HepG2 (cell line): ENCODE data around the gene TFG. TPM values are rescaled to one million over a fixed set of nuclear protein-coding genes. Genes with fewer than 3 reads are reported as not detected.

Experiments used
- ARID3A ChIP-seq: IDR thresholded peaks from 2 replicates; pipeline ENCODE4 v1.6.1; 2012; ENCODE audit warnings: low read depth, low read length, improper control_type of control experiment
- E2F1 ChIP-seq: sonication (generic); formaldehyde crosslinking; IDR thresholded peaks from 2 replicates; pipeline ENCODE4 v1.5.0; 2020; ENCODE audit warnings: missing genetic modification reagents
- EED ChIP-seq: sonication (generic); formaldehyde crosslinking; IDR thresholded peaks from 2 replicates; pipeline ENCODE4 v1.5.0; 2020; ENCODE audit warnings: mild to moderate bottlenecking, missing genetic modification reagents
- ELF4 ChIP-seq: sonication (generic); formaldehyde crosslinking; IDR thresholded peaks from 2 replicates; pipeline ENCODE4 v1.5.0; 2020; ENCODE audit warnings: missing genetic modification reagents, mild to moderate bottlenecking, moderate library complexity, borderline replicate concordance
- GZF1 ChIP-seq: sonication (generic); formaldehyde crosslinking; IDR thresholded peaks from 2 replicates; pipeline ENCODE4 v1.5.1; 2020; ENCODE audit warnings: mild to moderate bottlenecking, missing genetic modification reagents
- MAFK ChIP-seq, 2 experiments: IDR thresholded peaks in 1 of 2; conservative IDR thresholded peaks in 1 of 2; 2 replicates each; pipeline ENCODE4 v1.6.1; 2011; ENCODE audit warnings: improper control_type of control experiment in 2 of 2, low read length in 2 of 2
- NFYB ChIP-seq: sonication (generic); formaldehyde crosslinking; IDR thresholded peaks from 2 replicates; pipeline ENCODE4 v1.4.0; 2020; ENCODE audit warnings: missing genetic modification reagents
- NR1H2 ChIP-seq: sonication (generic); formaldehyde crosslinking; IDR thresholded peaks from 2 replicates; pipeline ENCODE4 v1.8.1; 2022; ENCODE audit warnings: low read depth, missing genetic modification reagents, borderline replicate concordance
- NR2F2 ChIP-seq: IDR thresholded peaks from 2 replicates; pipeline ENCODE4 v1.6.1; 2012; ENCODE audit warnings: low read depth, inconsistent platforms, borderline replicate concordance
- SOX6 ChIP-seq, 2 experiments: fragments of 450-650 bp in 1 of 2; sonication (generic) in 1 of 2; formaldehyde crosslinking in 1 of 2; IDR thresholded peaks; 2 replicates each; pipeline versions ENCODE4 v1.4.0 to v1.6.1; 2017 to 2020; ENCODE audit warnings: antibody characterized with exemption in 1 of 2, mild to moderate bottlenecking in 1 of 2, missing genetic modification reagents in 1 of 2
- ZBTB1 ChIP-seq: sonication (generic); formaldehyde crosslinking; IDR thresholded peaks from 2 replicates; pipeline ENCODE4 v1.4.0; 2020; ENCODE audit warnings: missing genetic modification reagents, borderline replicate concordance
- ZNF232 ChIP-seq: sonication (generic); formaldehyde crosslinking; IDR thresholded peaks from 2 replicates; pipeline ENCODE4 v1.4.0; 2020; ENCODE audit warnings: missing genetic modification reagents, borderline replicate concordance
- ZNF543 ChIP-seq: sonication (generic); formaldehyde crosslinking; IDR thresholded peaks from 2 replicates; pipeline ENCODE4 v1.4.0; 2020; ENCODE audit warnings: mild to moderate bottlenecking, missing genetic modification reagents
- ZNF614 ChIP-seq: IDR thresholded peaks from 2 replicates; pipeline ENCODE4 v1.6.1; 2018; ENCODE audit warnings: missing biosample characterization, missing genetic modification reagents, inconsistent platforms, borderline replicate concordance
- ZNF674 ChIP-seq: sonication (generic); formaldehyde crosslinking; IDR thresholded peaks from 2 replicates; pipeline ENCODE4 v1.5.0; 2020; ENCODE audit warnings: low read depth, mild to moderate bottlenecking, missing genetic modification reagents
- ZNF790 ChIP-seq: sonication (generic); formaldehyde crosslinking; IDR thresholded peaks from 2 replicates; pipeline ENCODE4 v1.8.0; 2022; ENCODE audit warnings: missing genetic modification reagents, mild to moderate bottlenecking, borderline replicate concordance
- ZNF839 ChIP-seq: sonication (generic); formaldehyde crosslinking; IDR thresholded peaks from 2 replicates; pipeline ENCODE4 v1.4.0; 2020; ENCODE audit warnings: missing genetic modification reagents, mild to moderate bottlenecking, borderline replicate concordance
- polyA plus RNA-seq, 8 experiments: library from polyadenylated mRNA; depleted of rRNA in 3 of 8; stranded (reverse) in 7 of 8; unstranded in 1 of 8; fragments of >200 nt; fragmentation: Illumina TruSeq in 4 of 8; extraction: Trizol in 4 of 8; gene quantifications; 2 replicates each; pipeline versions ENCODE4 v1.2.1 to v1.2.3, GENCODE V29; 2011 to 2016; ENCODE audit warnings: low read depth in 4 of 8, missing spikeins in 1 of 8, mixed read lengths in 1 of 8; ENCODE audit not compliant: insufficient read depth in 1 of 8
- total RNA-seq, 5 experiments: library from RNA; depleted of rRNA; stranded (reverse); fragments of >200 nt; fragmentation: Illumina TruSeq; extraction: Trizol; gene quantifications; 2 replicates each; pipeline ENCODE4 v1.2.3, GENCODE V29; 2016; ENCODE audit warnings: low read depth in 1 of 5
- TF ChIP-seq, protein P1 (sequence below): sonication (generic); formaldehyde crosslinking; IDR thresholded peaks from 2 replicates; pipeline ENCODE4 v1.5.1; 2020; ENCODE audit warnings: missing genetic modification reagents, mild to moderate bottlenecking, borderline replicate concordance
- TF ChIP-seq, protein P2 (sequence below): sonication (generic); formaldehyde crosslinking; IDR thresholded peaks from 2 replicates; pipeline ENCODE4 v1.5.1; 2020; ENCODE audit warnings: missing genetic modification reagents, mild to moderate bottlenecking, borderline replicate concordance
- TF ChIP-seq, protein P3 (sequence below): sonication (generic); formaldehyde crosslinking; IDR thresholded peaks from 2 replicates; pipeline ENCODE4 v1.4.0; 2020; ENCODE audit warnings: mild to moderate bottlenecking, low read depth, missing genetic modification reagents

TFG gene
- total and polyA plus RNA-seq, 2 of the 13 experiments (the other 11 are each of a cell fraction or from before 2014, with no cell fraction given) = 53.6 to 71.7 TPM

DNA sequence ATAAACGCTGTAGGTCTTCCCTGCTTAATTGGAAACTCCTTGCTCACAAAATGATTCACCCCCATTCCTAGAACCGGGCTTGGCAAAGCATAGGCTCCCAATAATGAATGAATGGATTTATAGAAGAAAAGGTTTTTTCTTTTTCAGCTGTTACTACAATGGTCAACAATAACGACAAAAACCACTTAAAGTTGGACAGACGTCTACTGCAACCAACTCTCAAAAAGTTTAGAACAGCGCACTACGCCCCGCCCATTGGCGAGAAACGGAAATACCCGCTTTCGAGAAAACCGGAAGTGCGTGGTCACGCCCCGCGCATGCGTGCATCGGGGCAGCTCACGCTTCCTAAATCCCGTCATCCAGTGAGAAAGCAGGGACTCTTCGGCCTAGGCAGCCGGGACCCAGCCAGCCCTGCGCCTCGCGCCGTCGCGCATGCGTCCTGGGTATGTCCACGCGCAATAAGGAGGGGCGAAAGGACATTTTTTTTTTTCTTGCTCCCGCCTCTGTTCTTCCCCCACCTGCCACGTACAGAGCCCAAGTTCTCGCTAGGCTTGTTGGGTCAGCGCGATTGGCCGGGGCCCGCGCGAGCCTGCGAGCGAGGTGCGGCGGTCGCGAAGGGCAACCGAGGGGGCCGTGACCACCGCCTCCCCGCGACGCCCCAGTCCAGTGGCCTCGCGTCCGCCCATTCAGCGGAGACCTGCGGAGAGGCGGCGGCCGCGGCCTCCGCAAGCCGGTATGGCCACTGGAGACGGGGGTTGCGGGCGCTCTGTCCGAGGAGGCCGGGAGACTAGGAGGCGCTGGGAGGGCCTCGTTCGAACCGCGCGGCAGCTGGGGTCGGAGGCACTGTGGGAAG lies at the start of gene TFG (continued):
- TF ChIP-seq, protein P1, sequence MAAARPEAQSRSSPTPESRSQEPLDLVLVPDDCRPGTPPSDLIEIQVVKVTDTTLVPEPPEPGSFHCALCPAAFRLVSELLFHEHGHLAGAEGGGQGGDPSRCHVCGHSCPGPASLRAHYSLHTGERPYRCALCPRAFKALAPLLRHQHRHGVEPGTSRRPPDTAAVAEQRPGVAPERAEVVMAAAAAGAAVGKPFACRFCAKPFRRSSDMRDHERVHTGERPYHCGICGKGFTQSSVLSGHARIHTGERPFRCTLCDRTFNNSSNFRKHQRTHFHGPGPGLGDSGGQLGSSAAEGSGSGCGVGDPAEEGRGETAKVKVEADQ (CRISPR knock-in tag) = peak; percentile 37; the same call in 1 of the 2 replicates
- TF ChIP-seq ZNF674 (CRISPR knock-in tag) (no peak), ZNF614 (peak; percentile 25; the same call in 1 of the 2 replicates), NFYB (CRISPR knock-in tag) (peak; percentile 80), NR2F2 (no peak), ZNF839 (no peak), ARID3A (no peak), ZBTB1 (CRISPR knock-in tag) (no peak), ZNF543 (CRISPR knock-in tag) (peak; percentile 68; the same call in 1 of the 2 replicates), MAFK (conservative IDR thresholded peaks at IDR 0.05 in 1 of 2, IDR thresholded peaks at IDR 0.05 in 1 of 2; ENCODE audit: low read length in 2 of 2) (0 out of 4 replicates have a peak, but pooled peaks of 1 of the 2 experiments have one; percentile 10), EED (CRISPR knock-in tag) (no peak), ELF4 (CRISPR knock-in tag) (no peak), E2F1 (CRISPR knock-in tag) (no peak), ZNF790 (CRISPR knock-in tag) (no peak), GZF1 (CRISPR knock-in tag) (no peak), NR1H2 (no peak), SOX6 (IDR thresholded peaks at IDR 0.05) (no peak), SOX6 (CRISPR knock-in tag; IDR thresholded peaks at IDR 0.05) (peak; percentile 67), ZNF232 (peak; percentile 72; the same call in 1 of the 2 replicates)
- TF ChIP-seq, protein P2, sequence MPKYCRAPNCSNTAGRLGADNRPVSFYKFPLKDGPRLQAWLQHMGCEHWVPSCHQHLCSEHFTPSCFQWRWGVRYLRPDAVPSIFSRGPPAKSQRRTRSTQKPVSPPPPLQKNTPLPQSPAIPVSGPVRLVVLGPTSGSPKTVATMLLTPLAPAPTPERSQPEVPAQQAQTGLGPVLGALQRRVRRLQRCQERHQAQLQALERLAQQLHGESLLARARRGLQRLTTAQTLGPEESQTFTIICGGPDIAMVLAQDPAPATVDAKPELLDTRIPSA = no peak; the same call in 1 of the 2 replicates
- TF ChIP-seq, protein P3, sequence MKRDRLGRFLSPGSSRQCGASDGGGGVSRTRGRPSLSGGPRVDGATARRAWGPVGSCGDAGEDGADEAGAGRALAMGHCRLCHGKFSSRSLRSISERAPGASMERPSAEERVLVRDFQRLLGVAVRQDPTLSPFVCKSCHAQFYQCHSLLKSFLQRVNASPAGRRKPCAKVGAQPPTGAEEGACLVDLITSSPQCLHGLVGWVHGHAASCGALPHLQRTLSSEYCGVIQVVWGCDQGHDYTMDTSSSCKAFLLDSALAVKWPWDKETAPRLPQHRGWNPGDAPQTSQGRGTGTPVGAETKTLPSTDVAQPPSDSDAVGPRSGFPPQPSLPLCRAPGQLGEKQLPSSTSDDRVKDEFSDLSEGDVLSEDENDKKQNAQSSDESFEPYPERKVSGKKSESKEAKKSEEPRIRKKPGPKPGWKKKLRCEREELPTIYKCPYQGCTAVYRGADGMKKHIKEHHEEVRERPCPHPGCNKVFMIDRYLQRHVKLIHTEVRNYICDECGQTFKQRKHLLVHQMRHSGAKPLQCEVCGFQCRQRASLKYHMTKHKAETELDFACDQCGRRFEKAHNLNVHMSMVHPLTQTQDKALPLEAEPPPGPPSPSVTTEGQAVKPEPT (CRISPR knock-in tag) = no peak
